Mucosa of rectum (tissue), 2 donors: ENCODE results near the gene MYRIP.
"Not testable (repeated sequence)": the region's sequence is repeated elsewhere in the genome, so short reads cannot be mapped to it uniquely, and the experiment has no call there.

Experiments used
- H3K27ac ChIP-seq, 2 donors: one replicate each; pipeline ENCODE4 v1.7.0; 2013; ENCODE audit warnings: inconsistent platforms in 2 of 2, low read depth in 2 of 2, low read length in 2 of 2
- H3K27me3 ChIP-seq, 2 donors: one replicate each; pipeline ENCODE4 v1.7.0; 2013; ENCODE audit warnings: low read length in 2 of 2; ENCODE audit not compliant: control insufficient read depth in 2 of 2, insufficient read depth in 2 of 2
- H3K36me3 ChIP-seq, 2 donors: one replicate each; pipeline ENCODE4 v1.7.0; 2013; ENCODE audit warnings: low read length in 2 of 2; ENCODE audit not compliant: control insufficient read depth in 2 of 2, insufficient read depth in 2 of 2
- H3K4me1 ChIP-seq, 2 donors: one replicate each; pipeline ENCODE4 v1.7.0; 2013; ENCODE audit warnings: low read length in 2 of 2, mild to moderate bottlenecking in 1 of 2; ENCODE audit not compliant: control insufficient read depth in 2 of 2, insufficient read depth in 2 of 2
- H3K4me3 ChIP-seq, 2 donors: one replicate each; pipeline ENCODE4 v1.7.0; 2013; ENCODE audit warnings: low read length in 2 of 2
- H3K9ac ChIP-seq, 2 donors: one replicate each; pipeline ENCODE4 v1.7.0; 2013; ENCODE audit warnings: low read length in 2 of 2, low read depth in 1 of 2, mild to moderate bottlenecking in 1 of 2
- H3K9me3 ChIP-seq, 2 donors: one replicate each; pipeline ENCODE4 v1.7.0; 2013; ENCODE audit warnings: low read length in 2 of 2; ENCODE audit not compliant: control insufficient read depth in 2 of 2
- donor health status: healthy.
- donor health status: Normal muscosa, but diverticular disease.

The MYRIP gene

GRCh38 chr3:40128166-40128565 is 318.8 kb downstream of the MYRIP start:
- no peaks in the 10 kb centered on the region for H3K36me3 ChIP-seq
- no peaks in the 10 kb centered on the region for H3K4me1 ChIP-seq

GRCh38 chr3:40129510-40129909 is 320.1 kb downstream of the MYRIP start:
- Histone ChIP-seq H3K27ac (no peak overlapping the region), H3K4me3 (no peak overlapping the region), H3K9me3 (no peaks in the 10 kb centered on the region), H3K4me1 (no peaks in the 10 kb centered on the region), H3K36me3 (no peaks in the 10 kb centered on the region), H3K9ac (no peak overlapping the region), H3K27me3 (no peaks in the 10 kb centered on the region)

More at GRCh38 chr3:40128166-40128565, 318.8 kb downstream of the MYRIP start:
- Histone ChIP-seq H3K27ac (no peak overlapping the region), H3K9me3 (no peaks in the 10 kb centered on the region), H3K4me3 (no peak overlapping the region), H3K27me3 (no peaks in the 10 kb centered on the region), H3K9ac (no peak overlapping the region)

GRCh38 chr3:40129981-40130380 is 320.6 kb downstream of the MYRIP start:
- Histone ChIP-seq H3K4me3 (no peak overlapping the region), H3K9ac (no peak overlapping the region), H3K27me3 (no peaks in the 10 kb centered on the region), H3K36me3 (no peaks in the 10 kb centered on the region), H3K9me3 (no peaks in the 10 kb centered on the region), H3K4me1 (no peaks in the 10 kb centered on the region), H3K27ac (no peak overlapping the region)

GRCh38 chr3:40130721-40131120 is 321.3 kb downstream of the MYRIP start:
- Histone ChIP-seq H3K36me3 (no peaks in the 10 kb centered on the region), H3K27ac (no peak overlapping the region), H3K4me1 (no peaks in the 10 kb centered on the region), H3K9me3 (no peaks in the 10 kb centered on the region), H3K4me3 (no peak overlapping the region), H3K27me3 (no peaks in the 10 kb centered on the region), H3K9ac (no peak overlapping the region)

- not testable (repeated sequence) for H3K9ac ChIP-seq, H3K27ac ChIP-seq, H3K36me3 ChIP-seq
Measured at GRCh38 chr3:40133886-40134575, 324.6 kb downstream of the MYRIP start.

GRCh38 chr3:40137591-40138295 is 328.3 kb downstream of the MYRIP start:
- no peak overlapping the region for H3K9ac ChIP-seq
- H3K27me3 ChIP-seq = no peaks in the 10 kb centered on the region
- no peaks in the 10 kb centered on the region for H3K36me3 ChIP-seq
- H3K27ac ChIP-seq = no peak overlapping the region
- no peaks in the 10 kb centered on the region for H3K9me3 ChIP-seq
- H3K4me1 ChIP-seq = no peaks in the 10 kb centered on the region
- H3K4me3 ChIP-seq = no peak overlapping the region

More at GRCh38 chr3:40133886-40134575, 324.6 kb downstream of the MYRIP start:
- H3K4me1 ChIP-seq, H3K27me3 ChIP-seq, H3K4me3 ChIP-seq, H3K9me3 ChIP-seq: not testable (repeated sequence)

- H3K9ac ChIP-seq = no peak overlapping the region
- H3K27me3 ChIP-seq = no peaks in the 10 kb centered on the region
- H3K27ac ChIP-seq = no peak overlapping the region
- H3K4me1 ChIP-seq = no peaks in the 10 kb centered on the region
- H3K4me3 ChIP-seq = no peak overlapping the region
- H3K36me3 ChIP-seq = no peaks in the 10 kb centered on the region
- H3K9me3 ChIP-seq = no peaks in the 10 kb centered on the region
Measured at GRCh38 chr3:40143283-40144090, 334.1 kb downstream of the MYRIP start.

- Histone ChIP-seq H3K36me3 (no peaks in the 10 kb centered on the region), H3K27me3 (no peaks in the 10 kb centered on the region), H3K4me1 (no peaks in the 10 kb centered on the region), H3K9ac (no peak overlapping the region), H3K27ac (no peak overlapping the region), H3K9me3 (no peaks in the 10 kb centered on the region), H3K4me3 (no peak overlapping the region)
Measured at GRCh38 chr3:40148827-40149226, 339.4 kb downstream of the MYRIP start.

GRCh38 chr3:40152482-40153133 is 343.2 kb downstream of the MYRIP start:
- H3K4me3 ChIP-seq = no peak overlapping the region
- no peaks in the 10 kb centered on the region for H3K27me3 ChIP-seq
- H3K36me3 ChIP-seq = no peaks in the 10 kb centered on the region
- no peak overlapping the region for H3K9ac ChIP-seq
- no peaks in the 10 kb centered on the region for H3K4me1 ChIP-seq
- H3K9me3 ChIP-seq = no peaks in the 10 kb centered on the region
- H3K27ac ChIP-seq = no peak overlapping the region

GRCh38 chr3:40160933-40161332 is 351.5 kb downstream of the MYRIP start:
- Histone ChIP-seq H3K27ac (no peak overlapping the region), H3K9ac (no peak overlapping the region), H3K27me3 (no peaks in the 10 kb centered on the region), H3K9me3 (no peaks in the 10 kb centered on the region), H3K36me3 (no peaks in the 10 kb centered on the region), H3K4me3 (no peak overlapping the region), H3K4me1 (no peaks in the 10 kb centered on the region)
